Measurements from ENCODE around the gene CNGA2.

CNGA2 gene

GRCh38 chrX:151776181-151776731 lies 41.7 kb downstream of the CNGA2 start:
- H3K9me3 ChIP-seq, result no peaks in the 10 kb centered on the region
- H3K4me3 ChIP-seq (ENCODE audit: low read depth, low read length), result no peak overlapping the region
- DNase-seq, result no peak
- no peaks in the 10 kb centered on the region for H3K36me3 ChIP-seq
- no peaks in the 10 kb centered on the region for H3K4me1 ChIP-seq
- TF ChIP-seq CTCF (IDR thresholded peaks at IDR 0.05; ENCODE audit: low read depth, low read length), result no peak
- no peaks in the 10 kb centered on the region for H3K27me3 ChIP-seq

- H3K9me3 ChIP-seq, result no peaks in the 10 kb centered on the region
- H3K27me3 ChIP-seq, result no peaks in the 10 kb centered on the region
- H3K4me3 ChIP-seq (ENCODE audit: low read depth, low read length), result no peak overlapping the region
- no peaks in the 10 kb centered on the region for H3K4me1 ChIP-seq
- no peaks in the 10 kb centered on the region for H3K36me3 ChIP-seq
- TF ChIP-seq CTCF (IDR thresholded peaks at IDR 0.05; ENCODE audit: low read depth, low read length), result no peak
- DNase-seq, result no peak
Observed at GRCh38 chrX:151776936-151777335, 42.4 kb downstream of the CNGA2 start.

- no peak for TF ChIP-seq CTCF (IDR thresholded peaks at IDR 0.05; ENCODE audit: low read depth, low read length)
- no peaks in the 10 kb centered on the region for H3K9me3 ChIP-seq
- no peak overlapping the region for H3K4me3 ChIP-seq (ENCODE audit: low read depth, low read length)
- no peaks in the 10 kb centered on the region for H3K36me3 ChIP-seq
- H3K4me1 ChIP-seq, result no peaks in the 10 kb centered on the region
- DNase-seq, result no peak
- no peaks in the 10 kb centered on the region for H3K27me3 ChIP-seq
Observed at GRCh38 chrX:151779258-151779657, 44.7 kb downstream of the CNGA2 start.

GRCh38 chrX:151780621-151781020 lies 46.1 kb downstream of the CNGA2 start:
- no peak for DNase-seq
- H3K4me1 ChIP-seq, result no peaks in the 10 kb centered on the region
- TF ChIP-seq CTCF (IDR thresholded peaks at IDR 0.05; ENCODE audit: low read depth, low read length), result no peak
- H3K4me3 ChIP-seq (ENCODE audit: low read depth, low read length), result no peak overlapping the region
- H3K9me3 ChIP-seq, result no peaks in the 10 kb centered on the region
- no peaks in the 10 kb centered on the region for H3K27me3 ChIP-seq
- no peaks in the 10 kb centered on the region for H3K36me3 ChIP-seq

GRCh38 chrX:151789179-151789800 lies 54.7 kb downstream of the CNGA2 start:
- DNase-seq, result no peak
- TF ChIP-seq CTCF (IDR thresholded peaks at IDR 0.05; ENCODE audit: low read depth, low read length), result no peak
- Histone ChIP-seq H3K9me3 (no peaks in the 10 kb centered on the region), H3K36me3 (no peaks in the 10 kb centered on the region), H3K27me3 (no peaks in the 10 kb centered on the region), H3K4me1 (no peaks in the 10 kb centered on the region), H3K4me3 (ENCODE audit: low read depth, low read length) (no peak overlapping the region)

- no peaks in the 10 kb centered on the region for H3K27me3 ChIP-seq
- H3K9me3 ChIP-seq, result no peaks in the 10 kb centered on the region
- no peak overlapping the region for H3K4me3 ChIP-seq (ENCODE audit: low read depth, low read length)
- H3K36me3 ChIP-seq, result no peaks in the 10 kb centered on the region
- H3K4me1 ChIP-seq, result no peaks in the 10 kb centered on the region
- TF ChIP-seq CTCF (IDR thresholded peaks at IDR 0.05; ENCODE audit: low read depth, low read length), result no peak
- no peak for DNase-seq
Observed at GRCh38 chrX:151790481-151791160, 56.1 kb downstream of the CNGA2 start.
